ENCODE data around the gene LYSET.

- TF ChIP-seq GABPB1 (CRISPR knock-in tag; IDR thresholded peaks at IDR 0.05) = no peak
- no peak for TF ChIP-seq ATF3 (CRISPR knock-in tag; conservative IDR thresholded peaks at IDR 0.05)
- no peak for TF ChIP-seq CTCF (IDR thresholded peaks at IDR 0.05)
- no peak; the same call in 1 of the 2 replicates for TF ChIP-seq JUN (CRISPR knock-in tag; IDR thresholded peaks at IDR 0.05)
- no peak for TF ChIP-seq FOXP4 (CRISPR knock-in tag; IDR thresholded peaks at IDR 0.05)
- no peak for TF ChIP-seq TEAD4 (CRISPR knock-in tag; IDR thresholded peaks at IDR 0.05)
- TF ChIP-seq SP1 (CRISPR knock-in tag; conservative IDR thresholded peaks at IDR 0.05) = no peak
- TF ChIP-seq CBFB (CRISPR knock-in tag; IDR thresholded peaks at IDR 0.05; ENCODE audit: low read depth) = no peak
- TF ChIP-seq ATF6 (CRISPR knock-in tag; IDR thresholded peaks at IDR 0.05) = no peak
- TF ChIP-seq TEAD1 (CRISPR knock-in tag; IDR thresholded peaks at IDR 0.05) = no peak
- no peak for TF ChIP-seq STAT6 (CRISPR knock-in tag; conservative IDR thresholded peaks at IDR 0.05; ENCODE audit: low read depth)
Measured at GRCh38 chr14:93207468-93208308, 22.6 kb downstream of the LYSET start.

Data from WTC11 (cell line).